GM12878 (cell line): Measurements from ENCODE around the gene DENND1A. TPM values are rescaled to one million over a fixed set of nuclear protein-coding genes. Genes with fewer than 3 reads are reported as not detected.

ENCODE experiments used
- ATAC-seq: fragments of 200-7000 bp; cut with Tn5 transposase; 3 replicates; pipeline ENCODE4 v1.9.1; 2020; ENCODE audit warnings: mild to moderate bottlenecking, moderate library complexity
- BruUV-seq: library from RNA; stranded (reverse); fragments of 400-500 nt; replicated peaks from 2 replicates; lab custom pipeline; 2021; lab: Mats Ljungman, UMichigan
- CTCF ChIA-PET: fragments of 300-600 bp; sonication (Branson Sonifier 250); formaldehyde crosslinking; extraction: SDS; loops from one replicate; lab custom pipeline; 2021; ENCODE audit warnings: inconsistent platforms; lab: Yijun Ruan, JAX
- POLR2A ChIA-PET: fragments of 350-600 bp; formaldehyde crosslinking; extraction: SDS; loops from one replicate; lab custom pipeline; 2021; ENCODE audit warnings: inconsistent platforms; lab: Charles Lee
- RAD21 ChIA-PET: fragments of 300-600 bp; sonication (Branson Sonifier 250); formaldehyde crosslinking; loops from one replicate; lab custom pipeline; 2023; ENCODE audit warnings: antibody characterized with exemption; ENCODE audit not compliant: unreplicated experiment; lab: Charles Lee
- SMC1A ChIA-PET: fragments of 300-600 bp; sonication (Branson Sonifier 250); formaldehyde crosslinking; loops from one replicate; lab custom pipeline; 2023; ENCODE audit not compliant: unreplicated experiment, uncharacterized antibody; lab: Charles Lee
- DNase-seq: peaks from one replicate; pipeline ENCODE4 v3.0.0-alpha.2; 2011; ENCODE audit warnings: low read depth, low spot score
- FAIRE-seq: peaks from 3 replicates; lab custom pipeline; 2011; peaks lifted over from hg19 to GRCh38; lab: Jason Lieb, UNC
- H2AFZ ChIP-seq: 2 replicates; pipeline ENCODE4 v1.6.0; 2011; ENCODE audit warnings: low read depth, low read length, control low read depth; ENCODE audit not compliant: control insufficient read depth
- H3K27ac ChIP-seq: 2 replicates; pipeline ENCODE4 v1.5.1; 2011; ENCODE audit warnings: control low read depth; ENCODE audit not compliant: control insufficient read depth, insufficient read depth
- H3K27me3 ChIP-seq, 2 experiments: replicated peaks in 1 of 2; 2 replicates each; pipeline versions ENCODE4 v1.6.0 to v1.6.1; 2011; ENCODE audit warnings: low read length in 1 of 2; ENCODE audit not compliant: control insufficient read depth in 2 of 2, insufficient read depth in 2 of 2
- H3K36me3 ChIP-seq, 2 experiments: 2 replicates each; pipeline ENCODE4 v1.5.1; 2011; ENCODE audit warnings: low read length in 1 of 2; ENCODE audit not compliant: control insufficient read depth in 2 of 2, insufficient read depth in 2 of 2
- H3K4me1 ChIP-seq: 2 replicates; pipeline ENCODE4 v1.6.1; 2011; ENCODE audit warnings: mild to moderate bottlenecking, low read length, moderate library complexity, mixed read lengths; ENCODE audit not compliant: control insufficient read depth, insufficient read depth
- H3K4me2 ChIP-seq: 2 replicates; pipeline ENCODE4 v1.6.0; 2011; ENCODE audit warnings: control low read depth; ENCODE audit not compliant: control insufficient read depth, insufficient read depth
- H3K4me3 ChIP-seq: fragments of 200-600 bp; sonication (generic); 2 replicates; pipeline ENCODE4 v1.5.1; 2016
- H3K79me2 ChIP-seq: 2 replicates; pipeline ENCODE4 v1.6.0; 2011; ENCODE audit warnings: low read length; ENCODE audit not compliant: control insufficient read depth, insufficient read depth
- H3K9ac ChIP-seq: 2 replicates; pipeline ENCODE4 v1.8.0; 2011; ENCODE audit warnings: low read length, control low read depth, mixed read lengths; ENCODE audit not compliant: control insufficient read depth, insufficient read depth
- H3K9me3 ChIP-seq: replicated peaks from 3 replicates; pipeline ENCODE4 v1.5.1; 2011; ENCODE audit warnings: mild to moderate bottlenecking, low read length; ENCODE audit not compliant: control insufficient read depth, insufficient read depth
- H4K20me1 ChIP-seq: 2 replicates; pipeline ENCODE4 v1.6.0; 2011; ENCODE audit not compliant: control insufficient read depth, insufficient read depth
- ASH2L ChIP-seq: fragments of 300-600, 200-600 bp; sonication (generic); IDR thresholded peaks from 2 replicates; pipeline ENCODE4 v1.6.1; 2017; ENCODE audit warnings: low read depth, mild to moderate bottlenecking, borderline replicate concordance
- EED ChIP-seq: sonication (generic); IDR thresholded peaks from 2 replicates; pipeline ENCODE4 v1.6.1; 2016; ENCODE audit warnings: antibody characterized with exemption, low read depth
- FOS ChIP-seq: IDR thresholded peaks from 3 replicates; pipeline ENCODE4 v1.6.1; 2011; ENCODE audit warnings: borderline replicate concordance; ENCODE audit not compliant: insufficient read length; ENCODE audit errors: extremely low read depth
- MTA2 ChIP-seq: fragments of 450-650 bp; IDR thresholded peaks from 2 replicates; pipeline ENCODE4 v1.6.1; 2016; ENCODE audit warnings: low read depth, mild to moderate bottlenecking, moderate library complexity
- NBN ChIP-seq: fragments of 450-650 bp; IDR thresholded peaks from 2 replicates; pipeline ENCODE4 v1.6.1; 2016
- NR2C1 ChIP-seq: fragments of 450-650 bp; IDR thresholded peaks from 2 replicates; pipeline ENCODE4 v1.6.1; 2017; ENCODE audit warnings: antibody characterized with exemption, mild to moderate bottlenecking, moderate library complexity
- NR2C2 ChIP-seq: IDR thresholded peaks from 2 replicates; pipeline ENCODE4 v1.6.1; 2011; ENCODE audit warnings: borderline replicate concordance, low read depth; ENCODE audit not compliant: control insufficient read depth, insufficient read length
- NR2F1 ChIP-seq: fragments of 450-650 bp; conservative IDR thresholded peaks from 2 replicates; pipeline ENCODE4 v1.6.1; 2017; ENCODE audit warnings: mild to moderate bottlenecking
- PAX5 ChIP-seq: IDR thresholded peaks from 2 replicates; pipeline ENCODE4 v1.6.1; 2011; ENCODE audit warnings: low read depth, low read length, borderline replicate concordance
- RUNX3 ChIP-seq: IDR thresholded peaks from 2 replicates; pipeline ENCODE4 v1.6.1; 2012; ENCODE audit warnings: low read length, inconsistent platforms
- SIX5 ChIP-seq: IDR thresholded peaks from 2 replicates; pipeline ENCODE4 v1.6.1; 2011; ENCODE audit warnings: mild to moderate bottlenecking, low read depth, low read length, moderate library complexity; ENCODE audit not compliant: severe bottlenecking
- SPI1 ChIP-seq: IDR thresholded peaks from 2 replicates; pipeline ENCODE4 v1.6.1; 2011; ENCODE audit warnings: low read depth, mild to moderate bottlenecking, low read length, moderate library complexity, borderline replicate concordance; ENCODE audit not compliant: insufficient read depth
- SREBF2 ChIP-seq: IDR thresholded peaks from 2 replicates; pipeline ENCODE4 v1.6.1; 2012; ENCODE audit warnings: mild to moderate bottlenecking, low read length
- TAF1 ChIP-seq: IDR thresholded peaks from 2 replicates; pipeline ENCODE4 v1.6.1; 2011; ENCODE audit warnings: mild to moderate bottlenecking, low read depth, low read length, borderline replicate concordance
- TCF12 ChIP-seq: IDR thresholded peaks from 2 replicates; pipeline ENCODE4 v1.6.1; 2011; ENCODE audit warnings: low read depth, mild to moderate bottlenecking, low read length
- ZSCAN29 ChIP-seq: fragments of 450-650 bp; IDR thresholded peaks from 2 replicates; pipeline ENCODE4 v1.6.1; 2017; ENCODE audit warnings: mild to moderate bottlenecking, moderate library complexity
- WGBS: methylation state at CpG from one replicate; pipeline ENCODE4 v1.1.6; 2016; ENCODE audit warnings: low lambda C conversion rate; ENCODE audit not compliant: insufficient replicate concordance, insufficient coverage; ENCODE audit errors: missing lambda C conversion rate; 5-methylcytosine and 5-hydroxymethylcytosine counted together
- in situ Hi-C: fragments of 300-500 bp; cut with MboI; formaldehyde crosslinking; loops from 9 replicates; pipeline ENCODE4 v1.14.3; 2018; ENCODE audit warnings: mixed read lengths
- intact Hi-C: fragments of 100-400 bp; cut with micrococcal nuclease; formaldehyde crosslinking; loops from one replicate; pipeline ENCODE4 v1.14.2; 2022; ENCODE audit not compliant: unreplicated experiment
- polyA plus RNA-seq, 11 experiments: library from polyadenylated mRNA; depleted of rRNA in 4 of 11; unstranded in 6 of 11; stranded (reverse) in 5 of 11; fragments of >200 nt; fragmentation: Nextera tagmentation in 4 of 11; fragmentation: Illumina TruSeq in 1 of 11; extraction: Ambion mirVana in 4 of 11; extraction: Trizol in 1 of 11; gene quantifications; 1 replicate in 1 of 11; 2 replicates in 10 of 11; pipeline versions ENCODE4 v1.2.1 to v1.2.3, GENCODE V29; 2011 to 2016; ENCODE audit warnings: inconsistent platforms in 2 of 11, missing spikeins in 2 of 11, low read depth in 1 of 11
- total RNA-seq, 4 experiments: library from RNA; depleted of rRNA in 3 of 4; stranded (reverse); fragments of >200 nt in 3 of 4; fragmentation: Illumina TruSeq in 1 of 4; extraction: Trizol in 1 of 4; gene quantifications; 2 replicates each; pipeline versions ENCODE4 v1.2.1 to v1.2.3, GENCODE V29; 2013 to 2021
- TF ChIP-seq, protein P1 (sequence below): fragments of 450-650 bp; IDR thresholded peaks from 2 replicates; pipeline ENCODE4 v1.6.1; 2016; ENCODE audit warnings: mild to moderate bottlenecking
- TF ChIP-seq, protein P2 (sequence below): IDR thresholded peaks from 2 replicates; pipeline ENCODE4 v1.6.1; 2012; ENCODE audit warnings: low read depth, low read length, improper control_type of control experiment
- TF ChIP-seq, protein P3 (sequence below): fragments of 450-650 bp; IDR thresholded peaks from 2 replicates; pipeline ENCODE4 v1.6.1; 2014; ENCODE audit warnings: mild to moderate bottlenecking
- TF ChIP-seq, protein P4 (sequence below): IDR thresholded peaks from 2 replicates; pipeline ENCODE4 v1.6.1; 2012; ENCODE audit warnings: low read depth, low read length, improper control_type of control experiment

Gene DENND1A
- total and polyA plus RNA-seq, 10 of the 15 experiments (the other 5 are each of a cell fraction or from before 2014, with no cell fraction given), result 14.1 to 48.6 (median 35.2) TPM

DNA sequence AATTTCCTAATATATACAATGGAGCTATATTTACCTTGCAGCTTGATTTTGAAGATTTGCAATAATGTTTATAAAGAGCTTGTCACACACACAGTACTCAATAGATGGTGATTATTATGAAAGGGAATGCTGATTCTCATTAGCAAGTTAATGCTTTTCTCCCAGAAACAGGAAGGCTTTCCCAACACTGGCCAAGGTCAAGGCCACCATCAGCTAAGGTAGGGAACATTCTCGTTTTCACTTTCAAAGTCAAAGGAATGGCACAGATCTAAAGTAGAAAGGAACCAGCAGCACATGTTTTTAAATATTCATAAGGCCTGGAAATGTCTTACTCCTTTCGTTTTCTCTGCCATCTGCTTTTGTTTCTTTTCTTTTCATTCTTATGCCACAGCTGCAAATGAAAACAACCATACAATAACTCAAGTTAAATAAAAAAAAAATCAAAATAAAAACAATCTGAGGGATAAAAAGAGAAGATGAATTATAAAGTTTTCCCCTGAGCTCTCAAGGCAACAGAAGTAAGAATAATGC, 307.1 kb downstream of the DENND1A start:
- ChIA-PET SMC1A (interaction anchor here (0.7 to 4.4 kb wide), 12 partner anchors 7 to 200 kb away, joined by 3 to 25 read pairs (median 4); no protein-coding TSS in a partner anchor), RAD21 (interaction anchor here (1.4 kb wide), 1 partner anchor 70 kb away, joined by 3 read pairs; no protein-coding TSS in a partner anchor), CTCF (interaction anchor here (0.8 to 3.2 kb wide), 5 partner anchors 8 to 419 kb away, joined by 3 to 15 read pairs (median 3); no protein-coding TSS in a partner anchor), POLR2A (interaction anchor here (0.5 to 0.8 kb wide), 2 partner anchors 9 to 35 kb away, joined by 3 to 4 read pairs; no protein-coding TSS in a partner anchor)
- ATAC-seq, result no peak
- no peak overlapping the region for H3K4me3 ChIP-seq
- no peaks in the 10 kb centered on the region for H3K79me2 ChIP-seq
- no peak for FAIRE-seq
- peaks cover 0 to 4% of the 10 kb centered on the region in 2 experiments; a peak in 2 of 4 replicates for H3K36me3 ChIP-seq
- intact Hi-C loops (no loop called here), in situ Hi-C loops (no loop called here)
- H3K4me1 ChIP-seq, result no peaks in the 10 kb centered on the region
- H3K4me2 ChIP-seq, result no peak overlapping the region
- no peak for DNase-seq
- H3K9ac ChIP-seq, result no peak overlapping the region
- no peak overlapping the region for H3K27ac ChIP-seq
- 100% methylated on average over 2 of the region's 2 CpGs for WGBS
- BruUV-seq, result no TSS peak
- no peaks in the 10 kb centered on the region for H4K20me1 ChIP-seq
- no peaks in the 10 kb centered on the region for H3K27me3 ChIP-seq
- no peaks in the 10 kb centered on the region for H3K9me3 ChIP-seq
- no peak for TF ChIP-seq SREBF2
- no peak for TF ChIP-seq ASH2L
- TF ChIP-seq, protein P1, sequence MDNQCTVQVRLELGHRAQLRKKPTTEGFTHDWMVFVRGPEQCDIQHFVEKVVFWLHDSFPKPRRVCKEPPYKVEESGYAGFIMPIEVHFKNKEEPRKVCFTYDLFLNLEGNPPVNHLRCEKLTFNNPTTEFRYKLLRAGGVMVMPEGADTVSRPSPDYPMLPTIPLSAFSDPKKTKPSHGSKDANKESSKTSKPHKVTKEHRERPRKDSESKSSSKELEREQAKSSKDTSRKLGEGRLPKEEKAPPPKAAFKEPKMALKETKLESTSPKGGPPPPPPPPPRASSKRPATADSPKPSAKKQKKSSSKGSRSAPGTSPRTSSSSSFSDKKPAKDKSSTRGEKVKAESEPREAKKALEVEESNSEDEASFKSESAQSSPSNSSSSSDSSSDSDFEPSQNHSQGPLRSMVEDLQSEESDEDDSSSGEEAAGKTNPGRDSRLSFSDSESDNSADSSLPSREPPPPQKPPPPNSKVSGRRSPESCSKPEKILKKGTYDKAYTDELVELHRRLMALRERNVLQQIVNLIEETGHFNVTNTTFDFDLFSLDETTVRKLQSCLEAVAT, result no peak
- TF ChIP-seq RUNX3, result no peak
- no peak for TF ChIP-seq SPI1
- TF ChIP-seq TAF1, result no peak
- TF ChIP-seq SIX5, result no peak
- no peak for TF ChIP-seq NR2C1
- TF ChIP-seq NR2C2, result no peak
- no peak for TF ChIP-seq MTA2
- TF ChIP-seq, protein P2, sequence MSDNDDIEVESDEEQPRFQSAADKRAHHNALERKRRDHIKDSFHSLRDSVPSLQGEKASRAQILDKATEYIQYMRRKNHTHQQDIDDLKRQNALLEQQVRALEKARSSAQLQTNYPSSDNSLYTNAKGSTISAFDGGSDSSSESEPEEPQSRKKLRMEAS, result no peak
- TF ChIP-seq, protein P3, sequence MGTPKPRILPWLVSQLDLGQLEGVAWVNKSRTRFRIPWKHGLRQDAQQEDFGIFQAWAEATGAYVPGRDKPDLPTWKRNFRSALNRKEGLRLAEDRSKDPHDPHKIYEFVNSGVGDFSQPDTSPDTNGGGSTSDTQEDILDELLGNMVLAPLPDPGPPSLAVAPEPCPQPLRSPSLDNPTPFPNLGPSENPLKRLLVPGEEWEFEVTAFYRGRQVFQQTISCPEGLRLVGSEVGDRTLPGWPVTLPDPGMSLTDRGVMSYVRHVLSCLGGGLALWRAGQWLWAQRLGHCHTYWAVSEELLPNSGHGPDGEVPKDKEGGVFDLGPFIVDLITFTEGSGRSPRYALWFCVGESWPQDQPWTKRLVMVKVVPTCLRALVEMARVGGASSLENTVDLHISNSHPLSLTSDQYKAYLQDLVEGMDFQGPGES, result no peak
- TF ChIP-seq PAX5, result no peak
- no peak for TF ChIP-seq NR2F1
- TF ChIP-seq FOS, result no peak
- TF ChIP-seq NBN, result no peak
- no peak for TF ChIP-seq TCF12
- TF ChIP-seq ZSCAN29, result no peak
- no peak for TF ChIP-seq EED
- TF ChIP-seq, protein P4, sequence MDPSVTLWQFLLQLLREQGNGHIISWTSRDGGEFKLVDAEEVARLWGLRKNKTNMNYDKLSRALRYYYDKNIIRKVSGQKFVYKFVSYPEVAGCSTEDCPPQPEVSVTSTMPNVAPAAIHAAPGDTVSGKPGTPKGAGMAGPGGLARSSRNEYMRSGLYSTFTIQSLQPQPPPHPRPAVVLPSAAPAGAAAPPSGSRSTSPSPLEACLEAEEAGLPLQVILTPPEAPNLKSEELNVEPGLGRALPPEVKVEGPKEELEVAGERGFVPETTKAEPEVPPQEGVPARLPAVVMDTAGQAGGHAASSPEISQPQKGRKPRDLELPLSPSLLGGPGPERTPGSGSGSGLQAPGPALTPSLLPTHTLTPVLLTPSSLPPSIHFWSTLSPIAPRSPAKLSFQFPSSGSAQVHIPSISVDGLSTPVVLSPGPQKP, result no peak
- no peak overlapping the region for H2AFZ ChIP-seq
